HEK293T (cell line): ENCODE data around the gene SULT2B1.

Source experiments
- ARNT ChIP-seq: fragments of 450-650 bp; IDR thresholded peaks from 2 replicates; pipeline ENCODE4 v1.6.1; 2017; ENCODE audit warnings: mild to moderate bottlenecking
- BHLHE40 ChIP-seq: fragments of 450-650 bp; IDR thresholded peaks from 2 replicates; pipeline ENCODE4 v1.6.1; 2016; ENCODE audit warnings: mild to moderate bottlenecking, moderate library complexity, borderline replicate concordance
- ELF4 ChIP-seq: fragments of 450-650 bp; IDR thresholded peaks from 2 replicates; pipeline ENCODE4 v1.6.1; 2017; ENCODE audit warnings: antibody characterized with exemption
- FOXA1 ChIP-seq: fragments of 450-650 bp; IDR thresholded peaks from 2 replicates; pipeline ENCODE4 v1.6.1; 2016; ENCODE audit warnings: mild to moderate bottlenecking
- FOXK2 ChIP-seq: fragments of 450-650 bp; IDR thresholded peaks from 2 replicates; pipeline ENCODE4 v1.6.1; 2016; ENCODE audit warnings: mild to moderate bottlenecking
- FOXM1 ChIP-seq: fragments of 450-650 bp; IDR thresholded peaks from 2 replicates; pipeline ENCODE4 v1.6.1; 2017; ENCODE audit warnings: mild to moderate bottlenecking, borderline replicate concordance
- HDGF ChIP-seq: fragments of 450-650 bp; IDR thresholded peaks from 2 replicates; pipeline ENCODE4 v1.6.1; 2017; ENCODE audit warnings: antibody characterized with exemption, borderline replicate concordance
- LEF1 ChIP-seq: fragments of 450-650 bp; IDR thresholded peaks from 2 replicates; pipeline ENCODE4 v1.6.1; 2017; ENCODE audit warnings: mild to moderate bottlenecking, borderline replicate concordance
- NFRKB ChIP-seq: fragments of 450-650 bp; IDR thresholded peaks from 2 replicates; pipeline ENCODE4 v1.6.1; 2016; ENCODE audit warnings: mild to moderate bottlenecking, moderate library complexity
- SP1 ChIP-seq: fragments of 450-650 bp; IDR thresholded peaks from 2 replicates; pipeline ENCODE4 v1.6.1; 2017
- SUZ12 ChIP-seq: fragments of 450-650 bp; IDR thresholded peaks from 2 replicates; pipeline ENCODE4 v1.6.1; 2016; ENCODE audit warnings: mild to moderate bottlenecking
- TARDBP ChIP-seq: fragments of 450-650 bp; IDR thresholded peaks from 2 replicates; pipeline ENCODE4 v1.6.1; 2016
- ZNF384 ChIP-seq: fragments of 450-650 bp; IDR thresholded peaks from 2 replicates; pipeline ENCODE4 v1.6.1; 2016
- TF ChIP-seq, protein P1 (sequence below): fragments of 450-650 bp; IDR thresholded peaks from 2 replicates; pipeline ENCODE4 v1.6.1; 2016

DNA sequence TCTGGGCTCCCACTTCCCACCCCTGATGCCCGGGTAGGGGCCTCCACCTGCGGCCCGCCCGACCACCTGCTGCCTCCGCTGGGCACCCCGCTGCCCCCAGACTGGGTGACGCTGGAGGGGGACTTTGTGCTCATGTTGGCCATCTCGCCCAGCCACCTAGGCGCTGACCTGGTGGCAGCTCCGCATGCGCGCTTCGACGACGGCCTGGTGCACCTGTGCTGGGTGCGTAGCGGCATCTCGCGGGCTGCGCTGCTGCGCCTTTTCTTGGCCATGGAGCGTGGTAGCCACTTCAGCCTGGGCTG, 77.3 kb downstream of the SULT2B1 start:
- TF ChIP-seq ELF4 (no peak), FOXK2 (no peak), HDGF (no peak), SP1 (no peak), TARDBP (no peak), FOXM1 (no peak), NFRKB (no peak), BHLHE40 (no peak), ARNT (no peak), SUZ12 (no peak), ZNF384 (no peak), LEF1 (no peak), FOXA1 (no peak)
- TF ChIP-seq, protein P1, sequence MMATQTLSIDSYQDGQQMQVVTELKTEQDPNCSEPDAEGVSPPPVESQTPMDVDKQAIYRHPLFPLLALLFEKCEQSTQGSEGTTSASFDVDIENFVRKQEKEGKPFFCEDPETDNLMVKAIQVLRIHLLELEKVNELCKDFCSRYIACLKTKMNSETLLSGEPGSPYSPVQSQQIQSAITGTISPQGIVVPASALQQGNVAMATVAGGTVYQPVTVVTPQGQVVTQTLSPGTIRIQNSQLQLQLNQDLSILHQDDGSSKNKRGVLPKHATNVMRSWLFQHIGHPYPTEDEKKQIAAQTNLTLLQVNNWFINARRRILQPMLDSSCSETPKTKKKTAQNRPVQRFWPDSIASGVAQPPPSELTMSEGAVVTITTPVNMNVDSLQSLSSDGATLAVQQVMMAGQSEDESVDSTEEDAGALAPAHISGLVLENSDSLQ: no peak
